H1 (cell line): ENCODE data around the gene MAFF.

ENCODE experiments used
- FOSL1 ChIP-seq: IDR thresholded peaks from 2 replicates; pipeline ENCODE4 v1.6.1; 2011; ENCODE audit warnings: mild to moderate bottlenecking, low read depth, low read length, moderate library complexity; ENCODE audit not compliant: insufficient read depth
- JUN ChIP-seq: IDR thresholded peaks from 2 replicates; pipeline ENCODE4 v1.6.1; 2011; ENCODE audit warnings: low read depth, mild to moderate bottlenecking, improper control_type of control experiment, low read length
- JUND ChIP-seq: IDR thresholded peaks from 2 replicates; pipeline ENCODE4 v1.6.1; 2011; ENCODE audit warnings: mild to moderate bottlenecking, improper control_type of control experiment, low read length
- POLR2AphosphoS5 ChIP-seq: IDR thresholded peaks from 2 replicates; pipeline ENCODE4 v1.6.1; 2011; ENCODE audit warnings: low read depth, low read length
- TF ChIP-seq, protein P1 (sequence below), 3 experiments: IDR thresholded peaks; 1 replicate in 2 of 3; 2 replicates in 1 of 3; pipeline versions ENCODE4 v1.5.1 to v1.6.1; 2011; ENCODE audit warnings: low read length in 3 of 3, mild to moderate bottlenecking in 3 of 3, inconsistent platforms in 2 of 3, low read depth in 1 of 3, moderate library complexity in 1 of 3; ENCODE audit not compliant: insufficient read depth in 1 of 3; ENCODE audit errors: control extremely low read depth in 1 of 3
- TF ChIP-seq, protein P2 (sequence below): IDR thresholded peaks from 2 replicates; pipeline ENCODE4 v1.6.1; 2012; ENCODE audit warnings: inconsistent platforms

DNA sequence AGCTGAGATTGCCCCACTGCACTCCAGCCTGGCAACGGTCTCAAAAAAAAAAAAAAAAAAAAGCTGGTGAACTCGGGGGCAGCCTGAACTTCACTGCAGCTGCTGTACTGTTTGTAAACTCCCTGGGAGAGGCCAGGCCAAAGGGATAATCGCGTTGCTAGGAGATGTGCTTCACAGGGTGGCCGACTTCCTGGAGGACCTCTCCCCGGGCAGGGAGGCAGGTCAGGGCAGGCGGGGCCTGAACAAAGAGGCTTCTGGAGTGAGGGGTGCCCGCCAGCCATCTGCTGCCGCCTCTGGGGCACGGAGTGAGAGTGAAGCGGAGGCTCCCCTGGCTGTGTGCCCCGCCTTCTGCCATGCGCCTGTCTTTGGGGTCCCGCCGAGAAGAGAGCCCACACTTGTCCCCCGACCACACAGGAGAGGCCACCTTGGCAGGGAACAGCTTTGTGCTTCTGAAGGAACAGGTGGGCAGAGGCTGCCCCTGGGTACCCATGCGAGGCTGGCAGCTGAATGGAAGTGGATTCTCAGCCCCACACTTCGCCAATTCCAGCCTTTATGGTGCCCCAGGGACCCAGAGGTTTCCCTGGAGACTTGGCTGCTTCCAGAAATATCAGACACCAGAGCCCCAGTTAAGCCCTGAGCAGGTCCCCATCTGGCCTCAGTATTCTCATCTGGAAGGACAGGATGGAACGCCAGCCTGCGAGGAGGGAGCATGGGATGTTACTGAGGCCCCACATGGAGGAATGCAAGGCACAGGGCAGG lies 41.4 kb downstream of the MAFF start:
- no peak for TF ChIP-seq FOSL1
- no peak for TF ChIP-seq JUN
- TF ChIP-seq JUND, result no peak
- no peak for TF ChIP-seq POLR2AphosphoS5
- TF ChIP-seq, protein P1, sequence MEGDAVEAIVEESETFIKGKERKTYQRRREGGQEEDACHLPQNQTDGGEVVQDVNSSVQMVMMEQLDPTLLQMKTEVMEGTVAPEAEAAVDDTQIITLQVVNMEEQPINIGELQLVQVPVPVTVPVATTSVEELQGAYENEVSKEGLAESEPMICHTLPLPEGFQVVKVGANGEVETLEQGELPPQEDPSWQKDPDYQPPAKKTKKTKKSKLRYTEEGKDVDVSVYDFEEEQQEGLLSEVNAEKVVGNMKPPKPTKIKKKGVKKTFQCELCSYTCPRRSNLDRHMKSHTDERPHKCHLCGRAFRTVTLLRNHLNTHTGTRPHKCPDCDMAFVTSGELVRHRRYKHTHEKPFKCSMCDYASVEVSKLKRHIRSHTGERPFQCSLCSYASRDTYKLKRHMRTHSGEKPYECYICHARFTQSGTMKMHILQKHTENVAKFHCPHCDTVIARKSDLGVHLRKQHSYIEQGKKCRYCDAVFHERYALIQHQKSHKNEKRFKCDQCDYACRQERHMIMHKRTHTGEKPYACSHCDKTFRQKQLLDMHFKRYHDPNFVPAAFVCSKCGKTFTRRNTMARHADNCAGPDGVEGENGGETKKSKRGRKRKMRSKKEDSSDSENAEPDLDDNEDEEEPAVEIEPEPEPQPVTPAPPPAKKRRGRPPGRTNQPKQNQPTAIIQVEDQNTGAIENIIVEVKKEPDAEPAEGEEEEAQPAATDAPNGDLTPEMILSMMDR (IDR thresholded peaks at IDR 0.05; ENCODE audit: control extremely low read depth in 1 of 3, insufficient read depth in 1 of 3, low read depth in 1 of 3, low read length in 3 of 3), result no peak
- TF ChIP-seq, protein P2, sequence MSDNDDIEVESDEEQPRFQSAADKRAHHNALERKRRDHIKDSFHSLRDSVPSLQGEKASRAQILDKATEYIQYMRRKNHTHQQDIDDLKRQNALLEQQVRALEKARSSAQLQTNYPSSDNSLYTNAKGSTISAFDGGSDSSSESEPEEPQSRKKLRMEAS, result no peak
